ENCODE data around the gene DRD5.

DRD5 gene

DNA sequence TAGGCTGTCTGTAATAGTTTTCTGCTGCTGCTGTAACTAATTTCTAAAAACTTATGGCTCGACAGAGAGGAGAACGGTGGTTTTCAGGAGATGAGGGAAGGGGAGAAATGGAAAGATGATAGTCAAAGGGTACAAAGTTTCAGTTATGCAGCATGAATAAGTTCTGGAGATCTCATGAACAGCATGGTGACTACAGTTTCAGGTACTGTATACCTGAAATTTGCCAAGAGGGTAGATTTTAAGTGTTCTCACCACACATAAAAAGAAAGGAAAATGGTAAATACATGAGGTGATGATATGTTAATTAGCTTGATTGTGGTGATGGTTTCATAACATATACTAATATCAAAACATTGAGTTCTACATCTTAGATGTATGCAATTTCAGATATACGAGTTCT is 34.9 kb downstream of the DRD5 start:
- DNase-seq (ENCODE audit: low spot score) = no peak

DNA sequence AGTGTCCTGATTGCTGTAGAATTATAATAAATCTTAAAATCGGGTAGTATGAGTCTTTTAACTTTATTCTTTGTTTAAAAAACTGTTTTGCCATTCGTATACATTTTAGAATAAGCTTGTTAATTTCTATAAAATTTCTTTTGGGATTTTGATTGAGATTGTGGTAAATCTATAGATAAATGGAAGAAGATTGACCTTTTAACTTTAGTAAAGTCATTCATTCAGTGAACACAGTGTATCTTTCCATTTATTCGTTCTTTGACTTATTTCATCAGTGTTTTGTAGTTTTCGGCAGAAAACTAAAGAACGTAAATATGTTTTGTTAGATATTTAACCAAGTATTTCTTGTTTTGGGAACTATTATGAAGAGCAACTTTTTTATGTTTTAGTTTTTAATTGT is 38.9 kb downstream of the DRD5 start:
- DNase-seq (ENCODE audit: low spot score) = no peak

DNA sequence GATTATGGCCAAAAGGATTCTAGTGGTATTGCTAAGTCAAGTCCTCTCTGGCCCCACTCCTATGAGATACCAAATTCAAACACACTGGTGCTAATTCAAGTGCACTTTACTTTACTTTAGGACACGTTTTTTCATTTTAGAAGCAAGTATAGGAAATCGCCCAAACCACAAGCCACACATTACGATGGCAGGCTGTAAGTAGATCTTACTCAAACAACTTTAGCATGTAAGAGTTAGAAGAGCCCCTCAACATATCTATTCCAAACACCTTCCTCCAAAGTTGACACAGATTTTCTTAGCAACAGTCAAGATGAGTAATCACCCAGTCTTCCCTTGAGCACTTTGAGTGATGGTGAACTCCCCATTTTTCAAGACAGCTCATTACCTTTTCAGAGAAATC is 43.6 kb downstream of the DRD5 start:
- DNase-seq (ENCODE audit: low spot score) = no peak

DNA sequence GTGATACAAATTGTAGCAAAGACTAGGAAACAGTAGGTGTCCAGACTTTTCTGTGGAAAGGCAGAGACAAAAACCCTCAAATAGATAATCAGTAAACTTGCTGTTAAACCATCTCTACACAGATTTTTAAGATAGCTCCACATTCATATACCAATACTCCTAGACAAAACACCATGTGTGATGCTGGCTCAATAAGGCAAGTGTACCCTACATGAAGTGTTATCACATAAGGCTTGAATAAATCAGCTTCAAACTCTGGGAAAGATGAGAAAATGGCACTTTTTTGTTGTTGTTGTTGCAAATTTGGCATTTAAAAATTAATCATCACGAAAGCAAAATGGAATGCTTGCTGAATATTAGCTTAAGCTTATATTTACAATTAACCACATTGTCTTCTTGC is 45.1 kb downstream of the DRD5 start:
- no peak for DNase-seq (ENCODE audit: low spot score)

DNA sequence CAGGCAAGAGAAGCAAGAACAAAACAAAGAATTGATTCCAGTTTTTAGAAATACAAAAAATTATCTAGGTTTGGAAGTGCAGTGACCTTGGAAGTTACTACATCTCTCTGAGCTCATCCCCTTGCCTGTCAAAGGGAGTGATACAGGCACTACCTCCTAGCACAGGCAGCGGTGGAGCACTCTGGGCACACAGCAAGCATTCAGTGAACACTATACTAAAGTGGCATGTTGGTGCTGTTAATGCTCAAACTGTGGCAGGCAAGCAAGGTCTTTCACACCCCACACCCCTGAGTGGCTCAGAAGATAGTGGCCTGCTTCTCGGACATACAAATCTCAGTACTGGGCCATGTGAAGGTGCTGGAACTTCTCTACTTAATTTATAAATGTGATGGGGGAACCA is 51.2 kb downstream of the DRD5 start:
- no peak for DNase-seq (ENCODE audit: low spot score)

DNA sequence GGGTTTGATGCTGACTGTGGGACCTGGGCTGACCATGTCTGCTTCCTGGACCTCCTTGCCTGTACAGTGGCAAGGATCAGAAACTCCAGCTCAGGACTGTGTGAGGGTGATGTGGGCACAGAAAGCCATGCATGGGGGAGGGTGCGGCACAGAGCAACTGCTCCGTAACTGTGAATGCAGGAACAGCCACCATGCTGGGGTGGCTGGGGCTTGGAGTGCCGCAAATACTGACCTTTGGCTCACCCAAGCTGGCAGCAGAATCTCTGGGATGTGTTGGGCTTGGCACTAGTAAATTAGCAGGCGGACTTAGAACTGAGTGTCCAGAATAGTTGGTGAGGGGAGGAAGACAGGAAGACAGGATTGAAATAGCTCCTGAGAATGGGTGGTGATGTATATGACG is 52.0 kb downstream of the DRD5 start:
- DNase-seq (ENCODE audit: low spot score) = no peak

Data from hematopoietic multipotent progenitor cell treated with erythropoietin and hydrocortisone succinate and interleukin-3 and kit ligand, for 15 days (in vitro differentiated cells).